Astrocyte (in vitro differentiated cells and primary cell): ENCODE data around the gene DOCK3. TPM values are rescaled to one million over a fixed set of nuclear protein-coding genes. Genes with fewer than 3 reads are reported as not detected.

Experiments
- DNase-seq: peaks from one replicate; pipeline ENCODE4 v3.0.0-alpha.2; 2010; ENCODE audit warnings: low read depth
- FAIRE-seq: peaks from 2 replicates; lab custom pipeline; 2011; peaks lifted over from hg19 to GRCh38; lab: Jason Lieb, UNC
- H2AFZ ChIP-seq: 2 replicates; pipeline ENCODE4 v1.6.0; 2012; ENCODE audit warnings: low read depth, low read length, inconsistent platforms
- H3K27ac ChIP-seq: 2 replicates; pipeline ENCODE4 v1.5.1; 2011; ENCODE audit warnings: low read depth, low read length, inconsistent platforms
- H3K27me3 ChIP-seq: 2 replicates; pipeline ENCODE4 v1.6.0; 2011; ENCODE audit warnings: low read length, inconsistent platforms; ENCODE audit not compliant: insufficient read depth
- H3K36me3 ChIP-seq: 2 replicates; pipeline ENCODE4 v1.5.1; 2011; ENCODE audit warnings: low read length, inconsistent platforms; ENCODE audit not compliant: insufficient read depth
- H3K4me1 ChIP-seq: 2 replicates; pipeline ENCODE4 v1.5.1; 2011; ENCODE audit warnings: low read length, inconsistent platforms; ENCODE audit not compliant: insufficient read depth
- H3K4me2 ChIP-seq: 2 replicates; pipeline ENCODE4 v1.6.0; 2012; ENCODE audit warnings: low read length, inconsistent platforms
- H3K4me3 ChIP-seq: 2 replicates; pipeline ENCODE4 v1.5.1; 2011; ENCODE audit warnings: low read depth, mild to moderate bottlenecking, low read length, inconsistent platforms; ENCODE audit not compliant: insufficient read depth
- H3K79me2 ChIP-seq: 2 replicates; pipeline ENCODE4 v1.6.0; 2012; ENCODE audit warnings: mild to moderate bottlenecking, low read length, inconsistent platforms; ENCODE audit not compliant: insufficient read depth
- H3K9ac ChIP-seq: 2 replicates; pipeline ENCODE4 v1.6.0; 2012; ENCODE audit warnings: mild to moderate bottlenecking, low read length, inconsistent platforms
- H3K9me3 ChIP-seq: 2 replicates; pipeline ENCODE4 v1.5.1; 2012; ENCODE audit warnings: low read depth, mild to moderate bottlenecking, low read length, inconsistent platforms; ENCODE audit not compliant: insufficient read depth
- H4K20me1 ChIP-seq: 2 replicates; pipeline ENCODE4 v1.6.0; 2012; ENCODE audit warnings: low read length, inconsistent platforms; ENCODE audit not compliant: insufficient read depth
- H3K27ac Mint-ChIP-seq: one replicate; pipeline ENCODE4 v1.8.0; 2021; ENCODE audit warnings: mild to moderate bottlenecking, mixed read lengths; ENCODE audit not compliant: unreplicated experiment
- H3K27me3 Mint-ChIP-seq: one replicate; pipeline ENCODE4 v1.8.0; 2021; ENCODE audit warnings: low read depth, mixed read lengths; ENCODE audit not compliant: unreplicated experiment
- H3K36me3 Mint-ChIP-seq: one replicate; pipeline ENCODE4 v1.8.0; 2021; ENCODE audit warnings: low read depth, mixed read lengths; ENCODE audit not compliant: unreplicated experiment
- H3K4me1 Mint-ChIP-seq: one replicate; pipeline ENCODE4 v1.8.0; 2021; ENCODE audit warnings: low read depth, mixed read lengths; ENCODE audit not compliant: unreplicated experiment
- H3K4me3 Mint-ChIP-seq: one replicate; pipeline ENCODE4 v1.8.0; 2021; ENCODE audit warnings: mild to moderate bottlenecking, moderate library complexity, mixed read lengths; ENCODE audit not compliant: unreplicated experiment
- H3K9me3 Mint-ChIP-seq: one replicate; pipeline ENCODE4 v1.8.0; 2021; ENCODE audit warnings: mild to moderate bottlenecking, mixed read lengths; ENCODE audit not compliant: unreplicated experiment
- CTCF ChIP-seq: IDR thresholded peaks from 2 replicates; pipeline ENCODE4 v1.5.1; 2011; ENCODE audit warnings: low read depth, mild to moderate bottlenecking, inconsistent platforms, low read length, moderate library complexity; ENCODE audit not compliant: insufficient read depth
- EZH2 ChIP-seq: IDR thresholded peaks from 2 replicates; pipeline ENCODE4 v1.6.1; 2012; ENCODE audit warnings: mild to moderate bottlenecking, low read length, inconsistent platforms; ENCODE audit not compliant: insufficient read depth
- total RNA-seq: library from RNA; stranded (reverse); gene quantifications from 2 replicates; pipeline ENCODE4 v1.2.1, GENCODE V29; 2021

The DOCK3 gene
- total RNA-seq, 1 donor from 2014 or later = 3.3 TPM

GRCh38 chr3:50673931-50674330 lies 796 bp upstream of the DOCK3 start:
- Histone ChIP-seq H3K4me2 (peak overlapping the region; percentile 86), H2AFZ (no peak overlapping the region)
- H3K4me1 Mint-ChIP-seq = peaks cover 19% of the 10 kb centered on the region

DNA sequence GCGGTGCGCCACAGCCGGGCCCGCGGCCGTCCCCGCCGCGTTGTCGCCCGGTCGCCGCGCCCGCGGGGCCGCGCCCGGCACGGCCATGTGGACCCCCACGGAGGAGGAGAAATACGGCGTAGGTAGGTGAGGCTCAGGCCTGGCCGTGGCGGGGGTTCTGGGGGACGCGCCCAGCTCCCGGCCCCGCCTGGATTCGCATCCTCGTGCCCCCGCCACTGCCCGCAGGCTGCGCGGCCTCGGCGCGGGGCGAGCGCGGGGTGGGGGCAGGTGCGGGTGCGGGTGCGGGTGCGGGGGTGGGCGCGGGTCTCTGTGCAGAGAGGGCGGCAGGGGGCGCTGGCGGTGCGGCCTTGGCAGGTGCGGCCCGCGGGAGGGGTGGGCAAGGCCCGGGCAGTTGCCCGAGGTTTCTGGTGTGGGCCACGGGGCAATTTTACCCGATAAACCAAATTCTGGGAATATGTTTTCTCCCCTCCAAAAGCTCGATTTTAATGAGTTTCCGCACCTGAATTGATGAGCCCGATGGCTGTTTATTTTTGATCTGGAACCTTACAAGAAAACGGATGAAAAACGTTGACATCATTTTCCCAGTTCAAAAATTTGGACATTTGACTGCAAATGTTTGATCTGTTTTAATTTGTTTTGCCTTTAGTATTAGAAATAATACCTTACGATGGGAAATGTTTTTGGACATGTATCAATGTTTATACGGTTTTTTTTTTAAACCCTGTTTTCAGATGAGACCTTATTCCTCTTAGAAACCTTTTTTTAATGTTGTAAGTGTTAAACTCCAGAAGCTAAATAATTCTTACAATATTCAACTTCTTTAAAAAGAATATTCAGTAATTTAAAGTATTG lies 678 bp downstream of the DOCK3 start:
- peaks cover 35% of the 10 kb centered on the region for H3K27me3 Mint-ChIP-seq
- peak overlapping the region; percentile 86 for H3K4me2 ChIP-seq
- H4K20me1 ChIP-seq = peaks cover 2% of the 10 kb centered on the region
- no peak overlapping the region for H3K27ac ChIP-seq
- H3K9ac ChIP-seq = peak overlapping the region; percentile 24
- TF ChIP-seq EZH2 (peak; percentile 64), CTCF (no peak)
- no peaks in the 10 kb centered on the region for H3K9me3 ChIP-seq
- peaks cover 47% of the 10 kb centered on the region for H3K27me3 ChIP-seq
- no peaks in the 10 kb centered on the region for H3K36me3 ChIP-seq
- no peaks in the 10 kb centered on the region for H3K36me3 Mint-ChIP-seq
- no peak overlapping the region for H2AFZ ChIP-seq
- peaks cover 19% of the 10 kb centered on the region for H3K4me1 Mint-ChIP-seq
- peaks cover 7% of the 10 kb centered on the region for H3K4me1 ChIP-seq
- FAIRE-seq (peak; percentile 9), DNase-seq (no peak)
- H3K4me3 ChIP-seq = peak overlapping the region; percentile 54
- H3K79me2 ChIP-seq = no peaks in the 10 kb centered on the region
- no peak overlapping the region for H3K27ac Mint-ChIP-seq
- peak overlapping the region; percentile 88 for H3K4me3 Mint-ChIP-seq
- H3K9me3 Mint-ChIP-seq = no peaks in the 10 kb centered on the region

More at GRCh38 chr3:50673931-50674330, 796 bp upstream of the DOCK3 start:
- H3K4me1 ChIP-seq = peaks cover 7% of the 10 kb centered on the region
- TF ChIP-seq EZH2 = no peak
- TF ChIP-seq CTCF = no peak
- H3K27ac ChIP-seq = no peak overlapping the region
- H3K36me3 Mint-ChIP-seq = no peaks in the 10 kb centered on the region
- no peak overlapping the region for H3K4me3 ChIP-seq
- FAIRE-seq = no peak
- H3K79me2 ChIP-seq = no peaks in the 10 kb centered on the region
- H3K4me3 Mint-ChIP-seq = peak overlapping the region; percentile 79
- no peaks in the 10 kb centered on the region for H3K9me3 ChIP-seq
- H4K20me1 ChIP-seq = peaks cover 2% of the 10 kb centered on the region
- H3K9me3 Mint-ChIP-seq = no peaks in the 10 kb centered on the region
- no peak overlapping the region for H3K27ac Mint-ChIP-seq
- no peak for DNase-seq
- peaks cover 35% of the 10 kb centered on the region for H3K27me3 Mint-ChIP-seq
- peaks cover 44% of the 10 kb centered on the region for H3K27me3 ChIP-seq
- no peaks in the 10 kb centered on the region for H3K36me3 ChIP-seq
- no peak overlapping the region for H3K9ac ChIP-seq
